A549 (cell line): ENCODE results near the gene SND1.

Experiments
- BCL3 ChIP-seq: fragments of >200 bp; sonication (Bioruptor Twin); formaldehyde crosslinking; IDR thresholded peaks from 3 replicates; pipeline ENCODE4 v1.6.1; 2016
- BHLHE40 ChIP-seq: IDR thresholded peaks from 2 replicates; pipeline ENCODE4 v1.6.1; 2012; ENCODE audit warnings: low read depth, low read length, inconsistent platforms
- CTCF ChIP-seq: fragments of >200 bp; sonication (Bioruptor Twin); formaldehyde crosslinking; IDR thresholded peaks from 3 replicates; pipeline ENCODE4 v1.5.1; 2016
- GATA3 ChIP-seq: IDR thresholded peaks from 2 replicates; pipeline ENCODE4 v1.6.1; 2012; ENCODE audit warnings: borderline replicate concordance
- NR3C1 ChIP-seq: fragments of >200 bp; sonication (Bioruptor Twin); formaldehyde crosslinking; IDR thresholded peaks from 3 replicates; pipeline ENCODE4 v1.6.1; 2017
- PHF8 ChIP-seq: fragments of 200-600 bp; sonication (generic); IDR thresholded peaks from 2 replicates; pipeline ENCODE4 v1.6.1; 2016; ENCODE audit warnings: low read depth, mild to moderate bottlenecking, antibody characterized with exemption, moderate library complexity, borderline replicate concordance
- POLR2A ChIP-seq: IDR thresholded peaks from 2 replicates; pipeline ENCODE4 v1.6.1; 2012; ENCODE audit warnings: mild to moderate bottlenecking, low read length
- RAD21 ChIP-seq, 2 experiments: fragments of >200 bp in 1 of 2; sonication (Bioruptor Twin) in 1 of 2; formaldehyde crosslinking in 1 of 2; IDR thresholded peaks in 1 of 2; conservative IDR thresholded peaks in 1 of 2; 2 replicates in 1 of 2; 3 replicates in 1 of 2; pipeline ENCODE4 v1.6.1; 2012 to 2018; ENCODE audit warnings: inconsistent platforms in 1 of 2
- REST ChIP-seq: fragments of 200-600 bp; sonication (generic); IDR thresholded peaks from 2 replicates; pipeline ENCODE4 v1.6.1; 2016; ENCODE audit warnings: antibody characterized with exemption, mild to moderate bottlenecking, moderate library complexity
- SMC3 ChIP-seq: fragments of >200 bp; sonication (Bioruptor Twin); formaldehyde crosslinking; IDR thresholded peaks from 3 replicates; pipeline ENCODE4 v1.6.1; 2018; ENCODE audit warnings: inconsistent platforms
- USF2 ChIP-seq: fragments of 450-650 bp; IDR thresholded peaks from 2 replicates; pipeline ENCODE4 v1.6.1; 2014; ENCODE audit warnings: antibody characterized with exemption
- ZNF302 ChIP-seq: fragments of 250-450 bp; sonication (Bioruptor Pico); IDR thresholded peaks from 2 replicates; pipeline ENCODE4 v1.9.0; 2021; ENCODE audit warnings: inconsistent platforms, mild to moderate bottlenecking, moderate library complexity

- no peak for TF ChIP-seq CTCF
- no peak for TF ChIP-seq GATA3
- no peak for TF ChIP-seq POLR2A
- no peak for TF ChIP-seq RAD21 (conservative IDR thresholded peaks at IDR 0.05 in 1 of 2, IDR thresholded peaks at IDR 0.05 in 1 of 2)
- no peak for TF ChIP-seq BCL3
- no peak for TF ChIP-seq ZNF302 (CRISPR knock-in tag)
- TF ChIP-seq SMC3, result no peak
- TF ChIP-seq PHF8, result no peak
- TF ChIP-seq BHLHE40, result no peak
- TF ChIP-seq NR3C1, result no peak
- TF ChIP-seq REST, result no peak
- no peak for TF ChIP-seq USF2
Measured at GRCh38 chr7:127997226-127997922, 345.4 kb downstream of the SND1 start.
